GM18861 (cell line): ENCODE data around the gene TTC33.
"Not testable (repeated sequence)": the region's sequence is repeated elsewhere in the genome, so short reads cannot be mapped to it uniquely, and the experiment has no call there.

ENCODE experiments used
- ATAC-seq: cut with Tn5 transposase; IDR thresholded peaks from one replicate; pipeline ENCODE4 v1.9.1; 2021; ENCODE audit not compliant: unreplicated experiment

Gene TTC33

GRCh38 chr5:40720069-40720468, 35.7 kb downstream of the TTC33 start:
- no peak for ATAC-seq

- ATAC-seq, result no peak
Measured at GRCh38 chr5:40717281-40717680, 38.5 kb downstream of the TTC33 start.

GRCh38 chr5:40716590-40716989, 39.2 kb downstream of the TTC33 start:
- ATAC-seq, result no peak

- ATAC-seq, result no peak
Measured at GRCh38 chr5:40716000-40716399, 39.8 kb downstream of the TTC33 start.

- ATAC-seq, result no peak
Measured at GRCh38 chr5:40714001-40714400, 41.8 kb downstream of the TTC33 start.

- ATAC-seq, result not testable (repeated sequence)
Measured at GRCh38 chr5:40710575-40710974, 45.2 kb downstream of the TTC33 start.

GRCh38 chr5:40705484-40705883, 50.3 kb downstream of the TTC33 start:
- not testable (repeated sequence) for ATAC-seq

GRCh38 chr5:40702027-40702426, 53.7 kb downstream of the TTC33 start:
- ATAC-seq, result not testable (repeated sequence)

- ATAC-seq, result no peak
Measured at GRCh38 chr5:40700116-40700782, 55.5 kb downstream of the TTC33 start.

GRCh38 chr5:40694433-40694832, 61.3 kb downstream of the TTC33 start:
- no peak for ATAC-seq

- no peak for ATAC-seq
Measured at GRCh38 chr5:40691894-40692293, 63.9 kb downstream of the TTC33 start.

GRCh38 chr5:40690267-40690666, 65.5 kb downstream of the TTC33 start:
- ATAC-seq, result no peak

GRCh38 chr5:40689438-40689837, 66.3 kb downstream of the TTC33 start:
- ATAC-seq, result peak; percentile 76

GRCh38 chr5:40688996-40689395, 66.8 kb downstream of the TTC33 start:
- no peak for ATAC-seq

- peak; percentile 80 for ATAC-seq
Measured at GRCh38 chr5:40688127-40688761, 67.5 kb downstream of the TTC33 start.

- no peak for ATAC-seq
Measured at GRCh38 chr5:40687321-40687720, 68.4 kb downstream of the TTC33 start.

GRCh38 chr5:40685976-40686486, 69.7 kb downstream of the TTC33 start:
- no peak for ATAC-seq

- ATAC-seq, result no peak
Measured at GRCh38 chr5:40685193-40685592, 70.6 kb downstream of the TTC33 start.

- no peak for ATAC-seq
Measured at GRCh38 chr5:40683305-40683704, 72.5 kb downstream of the TTC33 start.

GRCh38 chr5:40682154-40683017, 73.4 kb downstream of the TTC33 start:
- ATAC-seq, result no peak

- ATAC-seq, result peak; percentile 19
Measured at GRCh38 chr5:40681363-40682153, 74.2 kb downstream of the TTC33 start.
